HPDE6-E6E7 (cell line): ENCODE measurements around the gene HECW1.
"Not testable (repeated sequence)": the region's sequence is repeated elsewhere in the genome, so short reads cannot be mapped to it uniquely, and the experiment has no call there.

ENCODE experiments used
- DNase-seq: peaks from one replicate; pipeline ENCODE4 v3.0.0; 2011; ENCODE audit warnings: missing footprints; ENCODE audit errors: extremely low spot score

The HECW1 gene

DNA sequence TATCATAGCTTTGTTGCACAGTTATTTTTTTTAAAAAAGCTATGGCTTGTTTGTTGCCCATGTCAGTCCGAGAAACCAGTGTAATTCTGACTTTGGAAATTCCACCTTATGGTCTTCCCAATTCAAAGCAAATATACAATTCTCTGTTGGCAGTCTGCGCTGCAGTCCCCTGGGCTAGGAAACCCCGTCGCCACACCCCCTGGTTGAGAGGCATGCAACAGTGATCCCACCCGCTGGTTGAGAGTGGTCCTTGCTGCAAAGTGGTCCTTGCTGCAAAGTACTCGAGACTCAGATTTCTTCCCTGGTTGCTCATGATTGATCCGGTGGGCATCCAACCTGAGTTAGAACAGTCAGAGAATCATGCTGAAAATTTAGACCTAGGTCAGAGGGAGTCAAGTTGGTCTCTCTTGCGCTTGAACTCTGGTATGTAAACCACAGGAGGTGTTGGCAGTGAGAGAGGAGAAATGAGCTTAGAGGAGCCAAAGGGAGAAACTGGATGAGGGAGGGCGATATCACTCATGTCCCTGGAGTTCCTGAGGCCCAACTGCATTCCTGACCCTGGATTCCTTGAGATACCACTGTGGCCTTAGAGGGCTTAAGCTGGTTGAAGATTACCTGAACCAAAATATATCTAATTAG, 425.4 kb downstream of the HECW1 start:
- DNase-seq, result no peak

DNA sequence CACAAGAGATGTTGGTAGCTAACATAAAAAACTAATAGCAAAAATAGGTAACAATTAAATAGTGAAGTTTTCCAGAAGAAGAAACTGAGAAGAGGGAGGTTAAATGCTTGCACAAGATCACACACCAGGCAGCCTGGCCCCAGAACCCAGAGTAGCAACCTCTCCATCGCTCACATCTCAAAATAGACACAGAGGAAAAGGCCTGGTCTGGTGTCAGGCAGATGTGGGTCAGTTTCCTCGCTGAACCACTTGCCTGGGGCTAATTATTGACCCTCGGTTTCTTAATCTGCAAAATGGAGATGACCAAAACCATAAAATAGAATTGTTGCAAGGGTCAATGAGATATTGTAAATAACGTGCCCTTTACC, 425.9 kb downstream of the HECW1 start:
- DNase-seq, result no peak

DNA sequence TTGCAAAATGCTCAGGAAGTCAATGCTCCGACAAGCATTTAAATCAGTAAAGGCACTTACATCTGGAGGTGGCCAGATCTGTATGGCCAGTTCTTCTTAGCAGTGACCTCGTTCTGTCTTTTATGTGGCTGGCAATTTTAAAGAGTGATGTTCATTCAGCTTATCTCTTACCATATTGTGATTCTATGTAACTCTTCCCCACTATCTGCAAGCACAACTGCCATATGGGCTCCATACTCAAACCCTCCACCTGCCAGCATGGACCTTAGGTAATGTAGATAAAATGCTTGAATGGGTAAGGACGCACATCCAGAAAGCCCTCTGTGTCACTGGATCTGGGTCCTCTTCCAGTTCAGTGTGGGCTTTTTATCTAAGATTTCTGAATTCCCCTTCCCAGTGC, 428.0 kb downstream of the HECW1 start:
- no peak for DNase-seq

DNA sequence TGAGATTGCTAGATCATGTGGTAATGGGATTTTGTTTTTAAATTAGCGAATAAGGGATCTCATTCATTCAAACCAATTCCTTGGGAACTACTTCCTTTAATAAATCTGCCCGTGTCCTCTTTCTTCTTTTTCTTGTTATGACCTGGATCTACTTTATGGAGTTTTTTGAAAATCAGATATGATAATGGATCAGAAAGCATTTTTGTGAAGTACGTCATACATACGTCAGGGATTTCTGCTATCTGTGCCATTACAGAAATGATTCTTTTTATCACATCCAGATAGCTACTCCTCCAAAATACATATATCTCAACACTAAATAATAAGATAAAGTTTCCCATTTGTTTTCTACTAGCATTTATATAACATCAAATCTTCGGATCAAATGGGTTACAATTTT, 430.3 kb downstream of the HECW1 start:
- DNase-seq, result no peak

DNA sequence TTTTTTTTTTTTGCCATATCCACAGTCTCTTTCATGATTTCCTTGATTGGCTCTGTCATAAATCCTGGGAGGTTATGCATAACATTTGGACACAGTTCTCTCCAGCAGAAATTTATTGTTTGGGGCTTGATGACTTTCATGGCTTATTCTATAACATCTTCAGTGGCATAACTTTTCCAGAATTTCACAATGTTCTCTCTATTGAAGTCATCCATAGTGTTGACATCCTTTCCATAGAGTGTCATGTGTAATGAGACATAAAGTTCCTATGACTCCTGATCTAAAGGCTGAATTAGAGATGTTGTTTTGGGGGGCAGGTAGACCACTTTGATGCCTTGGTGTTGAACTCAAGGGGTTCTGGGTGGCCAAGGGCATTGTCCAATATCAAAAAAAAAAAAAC, 433.8 kb downstream of the HECW1 start:
- no peak for DNase-seq

DNA sequence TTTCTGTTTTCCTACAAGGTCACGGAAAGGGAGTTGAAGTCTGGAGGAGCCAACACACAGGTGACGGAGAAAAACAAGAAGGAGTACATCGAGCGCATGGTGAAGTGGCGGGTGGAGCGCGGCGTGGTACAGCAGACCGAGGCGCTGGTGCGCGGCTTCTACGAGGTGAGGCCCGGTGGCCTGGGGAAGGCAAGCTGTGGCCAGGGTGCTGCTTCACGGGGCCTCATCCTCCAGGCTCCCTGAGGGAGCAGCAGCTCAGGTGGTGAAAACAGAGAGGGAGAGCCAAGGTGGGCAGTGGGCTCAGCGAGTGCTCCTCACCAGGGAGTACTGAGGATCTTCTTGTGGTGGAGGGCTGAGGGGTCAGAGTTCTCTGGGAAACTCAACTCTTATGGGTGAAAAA, 438.0 kb downstream of the HECW1 start:
- DNase-seq, result no peak

DNA sequence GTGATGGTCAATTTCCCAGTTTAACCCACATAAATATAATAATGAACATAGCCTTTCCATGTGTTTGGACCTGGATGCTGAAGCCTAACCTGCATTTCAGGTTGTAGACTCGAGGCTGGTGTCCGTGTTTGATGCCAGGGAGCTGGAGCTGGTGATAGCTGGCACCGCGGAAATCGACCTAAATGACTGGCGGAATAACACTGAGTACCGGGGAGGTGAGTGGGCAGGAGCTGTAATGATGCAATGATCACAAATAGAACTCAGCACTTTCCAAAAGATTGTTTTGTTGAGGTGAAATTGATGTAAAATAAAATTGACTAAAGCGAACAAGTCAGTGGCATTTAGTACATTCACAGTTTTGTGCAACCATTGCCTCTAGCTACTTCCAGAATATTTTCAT, 439.7 kb downstream of the HECW1 start:
- DNase-seq, result no peak

DNA sequence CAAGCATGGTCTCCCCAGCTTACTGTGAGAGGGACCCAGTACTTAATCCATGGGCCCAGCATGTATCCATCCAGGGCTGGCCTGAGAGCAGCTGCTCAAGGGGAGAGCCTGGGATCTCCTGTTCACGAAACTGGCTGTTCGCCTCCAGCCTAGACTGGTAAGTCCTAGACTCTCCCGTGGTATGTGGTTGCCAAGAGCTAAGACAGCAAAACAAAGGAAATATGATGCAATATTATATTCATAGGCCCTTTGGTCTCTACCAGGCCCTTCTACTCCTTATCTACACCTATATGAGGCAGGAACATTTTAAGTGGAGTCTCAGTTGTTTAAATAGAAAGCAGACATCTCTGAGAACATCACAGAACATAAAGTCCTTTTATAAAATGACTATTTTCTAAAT, 441.6 kb downstream of the HECW1 start:
- no peak for DNase-seq

DNA sequence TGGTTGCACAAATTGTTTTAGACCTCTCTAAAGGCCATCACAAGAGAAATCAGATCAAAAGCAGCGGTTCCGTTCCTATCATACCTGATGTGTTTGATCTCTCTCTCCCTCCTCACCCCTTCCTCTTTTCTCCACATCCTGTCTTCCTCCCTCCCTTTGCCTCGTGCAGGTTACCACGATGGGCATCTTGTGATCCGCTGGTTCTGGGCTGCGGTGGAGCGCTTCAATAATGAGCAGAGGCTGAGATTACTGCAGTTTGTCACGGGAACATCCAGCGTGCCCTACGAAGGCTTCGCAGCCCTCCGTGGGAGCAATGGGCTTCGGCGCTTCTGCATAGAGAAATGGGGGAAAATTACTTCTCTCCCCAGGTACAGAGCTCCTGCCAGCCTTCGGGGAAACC, 442.0 kb downstream of the HECW1 start:
- no peak for DNase-seq

DNA sequence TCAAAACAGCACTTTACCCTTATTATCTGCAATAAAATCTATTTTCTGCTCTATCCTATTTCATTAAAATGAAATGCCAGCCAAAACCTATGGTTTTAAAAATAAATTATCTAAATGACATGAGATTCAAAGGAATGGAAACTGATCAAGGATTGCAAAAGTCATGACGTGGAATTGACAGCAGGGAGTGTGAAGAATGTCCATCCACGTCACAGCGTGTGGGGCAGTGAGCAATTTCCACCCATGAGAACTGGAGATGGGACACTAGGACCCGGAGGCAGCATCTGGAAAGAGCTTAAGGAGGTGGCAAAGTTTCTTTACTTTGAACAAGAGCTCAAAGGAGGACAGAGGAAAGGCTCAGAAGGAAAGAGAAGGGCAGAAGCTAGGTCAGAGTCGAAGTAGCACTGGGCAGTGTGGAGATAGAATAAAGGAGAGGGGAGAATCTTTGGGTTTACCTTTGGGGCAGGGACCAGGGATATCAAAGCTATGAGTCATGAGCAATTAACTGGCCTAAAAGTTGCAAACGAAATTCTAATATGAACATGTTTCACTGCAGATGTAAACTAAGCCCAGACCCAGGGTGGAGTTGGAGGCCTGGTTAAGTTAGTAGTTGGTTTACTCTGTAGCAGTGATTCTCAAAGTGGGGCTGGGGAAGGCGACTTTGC, 445.5 kb downstream of the HECW1 start:
- no peak for DNase-seq

DNA sequence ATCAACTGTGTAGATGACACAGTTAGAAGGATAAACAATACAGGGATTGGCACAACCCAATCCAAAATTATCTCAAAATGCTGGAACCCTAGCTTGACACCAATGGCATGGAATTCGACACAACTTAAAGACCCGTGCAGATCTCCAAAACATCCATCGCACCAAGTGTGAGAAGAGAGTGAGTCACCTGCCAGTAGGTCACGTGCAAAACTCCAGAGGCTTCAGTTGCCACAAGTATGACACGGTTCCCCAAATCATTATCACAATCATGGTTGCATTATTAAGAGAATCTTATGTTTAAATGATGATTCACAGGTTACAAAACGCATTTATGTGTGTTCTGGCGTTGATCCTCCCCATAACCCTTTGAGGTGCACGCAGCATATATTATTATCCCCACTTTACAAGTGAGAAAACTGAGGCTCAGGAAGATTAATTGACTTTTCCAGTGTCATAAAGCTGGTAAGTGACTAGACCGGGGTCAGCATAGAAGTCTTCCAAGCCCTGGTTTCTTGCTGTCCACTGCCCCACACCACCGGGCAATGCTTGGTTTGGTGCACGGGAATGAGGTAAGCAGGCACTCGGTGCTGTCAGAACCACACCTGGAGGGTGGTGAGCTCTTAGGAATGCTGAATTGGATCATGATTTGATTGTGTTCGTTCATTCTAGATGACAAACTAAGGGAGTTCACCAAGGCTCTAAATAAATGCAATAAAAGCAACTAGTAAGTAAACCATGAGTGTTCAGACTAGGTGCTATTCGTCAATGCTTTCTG, 446.9 kb downstream of the HECW1 start:
- DNase-seq, result no peak

DNA sequence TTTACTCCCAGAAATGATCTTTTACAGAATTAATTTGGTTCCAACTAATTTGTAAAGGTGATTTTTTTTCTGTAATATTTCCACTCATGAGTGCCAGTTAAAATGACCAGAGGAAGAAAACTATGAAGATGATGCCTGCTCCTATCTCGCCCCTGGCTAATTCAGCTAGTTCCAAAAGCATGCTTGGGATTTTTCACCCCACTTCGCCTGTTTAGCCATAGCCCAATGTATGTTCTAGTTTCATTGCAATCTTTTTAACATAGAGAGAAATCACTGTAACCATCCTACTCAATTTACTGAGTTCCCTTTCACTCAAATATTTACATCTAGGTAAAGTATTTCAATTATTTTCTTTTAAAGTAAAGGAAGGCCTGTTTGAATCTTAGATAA, 447.5 kb downstream of the HECW1 start:
- DNase-seq, result no peak

DNA sequence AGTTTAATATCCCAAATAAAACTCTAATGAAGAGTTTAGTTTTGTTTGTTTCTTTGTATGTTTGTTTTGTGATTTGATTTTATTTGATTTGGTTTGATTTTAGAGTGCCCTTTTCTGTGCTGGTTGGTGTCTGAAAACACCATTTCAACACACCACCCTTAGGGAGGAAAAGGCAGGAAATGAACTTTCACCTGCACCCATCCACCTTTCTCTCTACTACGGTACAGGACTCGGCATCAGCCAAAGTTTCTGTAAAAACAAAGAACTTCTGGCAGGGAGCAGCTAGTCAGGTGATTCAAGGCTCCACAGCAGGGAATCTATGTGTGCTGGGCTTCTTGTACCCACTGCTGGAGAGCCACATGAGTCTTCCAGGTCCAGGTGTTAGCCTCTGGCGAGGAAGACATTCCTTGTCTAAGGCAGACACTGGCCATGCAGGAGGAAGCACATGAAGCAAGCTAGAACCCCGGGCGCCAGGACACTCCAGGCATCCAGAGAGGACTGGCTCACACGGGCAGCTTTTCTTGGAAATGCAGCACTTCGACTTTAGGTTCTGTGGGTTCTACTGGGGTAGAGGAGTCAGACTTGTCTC, 448.4 kb downstream of the HECW1 start:
- DNase-seq, result no peak

DNA sequence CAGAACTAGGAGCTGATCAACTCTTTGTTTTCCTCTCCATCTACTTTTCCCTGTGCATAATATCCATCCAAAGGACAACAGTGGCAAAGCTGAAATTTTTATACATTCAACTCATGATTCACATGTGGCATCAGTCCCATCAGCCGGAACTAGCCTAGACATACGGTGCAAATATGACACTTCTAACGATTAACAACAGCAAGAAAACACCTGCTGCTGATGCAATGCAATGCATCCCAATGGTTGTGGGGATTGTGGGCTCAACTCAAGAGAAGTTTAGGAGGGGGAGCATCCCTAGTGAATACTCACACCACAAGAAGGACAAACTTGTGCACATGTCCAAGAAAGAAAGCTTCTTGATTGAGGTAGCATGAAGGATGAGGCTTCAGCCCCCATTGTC, 449.9 kb downstream of the HECW1 start:
- DNase-seq, result no peak

DNA sequence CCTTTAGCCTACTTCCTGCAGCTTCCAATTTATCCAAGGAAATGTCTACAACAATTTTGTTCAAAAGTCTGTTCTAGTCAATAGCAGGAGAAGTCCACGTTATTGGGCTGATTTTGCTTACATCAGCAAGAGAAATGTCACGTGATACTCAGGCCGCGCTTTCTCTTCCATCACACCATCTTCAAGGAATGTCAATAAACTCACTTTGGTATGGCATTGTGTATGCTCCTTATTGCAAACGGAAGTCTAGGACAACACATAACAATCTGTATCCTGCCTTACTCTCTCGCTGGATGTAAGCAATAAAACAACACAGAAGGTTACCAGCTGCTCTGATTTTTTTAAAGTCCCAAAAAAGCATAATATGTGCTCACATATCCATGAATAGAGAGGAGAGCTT, 453.3 kb downstream of the HECW1 start:
- DNase-seq, result no peak

DNA sequence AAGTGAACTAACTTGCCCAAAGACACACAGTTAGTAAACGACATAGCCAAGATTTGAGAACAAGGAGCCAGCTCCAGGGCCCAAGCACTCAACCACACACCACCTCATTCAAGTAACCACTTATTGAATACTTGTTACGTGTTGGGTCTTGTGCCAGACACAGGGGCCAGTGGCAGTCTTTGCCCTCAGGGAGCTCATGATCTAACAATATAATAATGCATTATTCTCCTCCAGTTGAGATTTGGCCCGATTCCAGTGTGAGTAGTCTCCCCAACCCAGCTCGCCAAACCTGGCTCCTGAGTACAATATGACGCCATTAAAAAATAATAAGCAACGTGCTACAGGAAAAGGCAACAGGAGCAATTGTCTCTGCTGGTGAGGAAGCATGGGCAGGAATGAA, 456.1 kb downstream of the HECW1 start:
- DNase-seq, result peak; percentile 90

DNA sequence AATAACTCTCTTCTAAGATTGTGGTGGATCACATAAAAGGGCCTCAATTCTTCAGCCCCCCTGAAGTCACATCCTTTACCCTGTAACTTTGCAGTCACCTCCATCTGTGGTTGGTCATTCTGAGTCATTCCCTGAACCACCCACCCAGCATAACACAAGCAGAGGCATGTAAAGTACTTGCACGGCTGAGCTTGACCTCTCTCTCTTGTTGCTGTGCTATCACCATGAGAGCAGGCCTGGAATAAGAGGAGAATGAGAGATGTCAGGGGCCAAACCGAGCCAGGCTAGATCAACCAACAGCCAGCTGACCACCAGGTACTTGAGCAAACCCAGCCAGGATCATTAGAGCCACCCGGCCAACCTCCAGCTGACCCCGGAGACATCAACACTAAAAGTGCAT, 457.0 kb downstream of the HECW1 start:
- peak; percentile 78 for DNase-seq

DNA sequence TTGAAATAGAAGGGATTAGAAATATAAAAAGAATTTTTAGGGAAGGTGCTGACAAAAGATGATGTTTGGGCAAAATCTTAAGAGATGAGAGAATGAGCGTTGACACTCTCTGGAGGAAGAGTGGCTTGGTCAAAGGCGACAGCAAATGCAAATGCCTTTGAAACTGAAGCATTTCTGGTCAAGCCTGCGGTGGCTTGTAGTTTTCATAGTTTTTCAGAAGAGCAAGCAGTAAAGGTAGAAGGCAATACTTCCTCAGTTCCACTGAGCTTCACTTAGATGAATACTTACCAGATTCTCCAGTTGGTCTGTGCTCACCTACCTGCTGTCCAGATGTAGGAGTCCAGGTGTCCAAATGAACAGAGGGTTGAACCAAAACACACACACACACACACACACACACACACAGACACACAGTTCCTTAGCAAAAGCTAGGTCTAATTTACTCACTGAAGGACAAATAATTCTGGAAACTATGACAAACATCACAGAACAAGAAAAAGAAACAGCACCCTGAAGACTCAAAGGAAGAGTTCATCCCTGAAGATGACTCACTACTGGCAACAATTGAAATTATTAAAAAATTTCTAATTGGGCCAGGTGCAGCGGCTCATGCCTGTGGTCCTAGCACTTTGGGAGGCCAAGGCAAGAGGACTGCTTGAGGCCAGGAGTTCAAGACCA, 458.4 kb downstream of the HECW1 start:
- no peak for DNase-seq

DNA sequence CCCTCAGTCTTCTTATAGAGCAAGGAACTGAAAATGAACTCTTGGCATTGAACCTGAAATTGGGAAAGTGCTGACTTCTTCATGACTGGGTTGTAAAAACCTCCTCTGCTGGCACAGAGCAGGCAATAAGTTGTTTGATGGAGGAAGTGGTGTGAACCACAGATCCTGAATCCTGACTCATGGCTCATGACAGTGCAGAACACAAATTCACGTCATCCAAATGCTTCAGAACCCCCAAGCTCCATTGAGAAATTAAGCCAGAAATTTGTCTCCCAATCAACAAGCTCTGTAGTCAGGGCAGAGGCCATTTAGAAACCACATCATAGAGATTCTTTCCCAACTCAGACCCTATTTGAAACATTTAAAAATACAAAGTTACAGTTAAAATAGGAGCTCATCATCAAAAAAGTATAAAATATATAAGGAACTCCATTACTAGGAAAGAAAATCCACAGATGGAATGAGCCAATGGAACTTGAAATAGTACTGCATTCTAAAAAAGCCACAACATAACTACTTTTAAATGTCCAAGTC, 460.1 kb downstream of the HECW1 start:
- peak; percentile 76 for DNase-seq

DNA sequence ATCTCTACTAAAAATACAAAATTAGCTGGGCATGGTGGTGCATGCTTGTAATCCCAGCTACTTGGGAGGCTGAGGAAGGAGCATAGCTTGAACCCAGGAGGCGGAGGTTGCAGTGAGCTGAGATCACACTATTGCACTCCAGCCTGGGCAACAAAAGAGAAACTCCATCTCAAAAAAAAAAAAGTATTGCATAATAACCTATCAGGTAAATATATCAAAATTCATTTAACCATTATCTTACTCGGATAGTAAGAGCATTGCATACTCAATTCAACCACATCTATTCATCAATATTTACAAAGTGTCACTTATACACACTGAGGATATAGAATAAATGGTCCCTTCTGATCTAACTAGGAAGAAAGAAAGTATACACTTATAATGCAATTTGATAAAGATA, 461.4 kb downstream of the HECW1 start:
- DNase-seq, result not testable (repeated sequence)

DNA sequence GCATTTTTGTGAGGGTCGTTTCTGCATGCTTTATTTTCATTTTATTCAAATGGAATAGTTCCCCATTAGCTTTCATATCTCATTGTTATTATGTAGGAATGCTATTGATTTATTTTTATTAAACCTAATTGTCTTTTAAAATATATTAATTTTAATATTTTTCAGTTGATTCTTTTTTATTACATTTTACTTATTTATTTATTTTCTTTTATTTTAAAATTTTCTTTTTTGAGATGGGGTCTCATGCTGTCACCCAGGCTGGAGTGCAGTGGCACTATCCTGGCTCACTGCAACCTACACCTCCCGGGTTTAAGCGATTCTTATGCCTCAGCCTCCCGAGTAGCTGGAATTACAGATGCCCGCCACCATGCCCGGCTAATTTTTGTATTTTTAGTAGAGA, 463.1 kb downstream of the HECW1 start:
- DNase-seq, result no peak

DNA sequence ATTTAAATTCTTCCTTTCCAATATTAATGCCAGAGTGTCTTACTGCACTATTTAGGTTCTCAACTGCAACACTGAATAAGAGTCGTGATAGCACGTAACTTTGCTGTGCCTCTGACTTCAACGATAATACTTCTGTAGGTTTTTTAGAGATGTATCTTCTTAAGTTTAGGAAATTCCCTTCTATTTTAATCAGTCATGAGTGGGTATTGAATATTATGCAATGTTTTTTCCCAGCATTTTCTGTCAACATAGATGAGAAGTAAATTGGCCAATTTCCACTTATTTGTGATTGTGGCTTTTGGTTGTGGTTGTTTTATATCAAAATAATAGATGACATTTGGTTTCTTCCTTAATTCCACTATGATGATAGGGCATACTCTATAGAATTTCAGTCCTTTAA, 463.8 kb downstream of the HECW1 start:
- no peak for DNase-seq
